Measurements from ENCODE around the gene OTOGL.

The OTOGL gene

GRCh38 chr12:80262346-80262745 lies 163.0 kb downstream of the OTOGL start:
- no peak for DNase-seq (ENCODE audit: low read depth)
- H3K4me3 ChIP-seq (ENCODE audit: low read depth, low read length) = no peak overlapping the region
- TF ChIP-seq MYC (IDR thresholded peaks at IDR 0.05; ENCODE audit: low read depth, low read length) = no peak
- no peak for TF ChIP-seq CTCF (IDR thresholded peaks at IDR 0.05; ENCODE audit: low read depth, low read length)
- TF ChIP-seq MAX (IDR thresholded peaks at IDR 0.05; ENCODE audit: low read depth, low read length) = no peak
- TF ChIP-seq POLR2A (IDR thresholded peaks at IDR 0.05; ENCODE audit: extremely low read depth, insufficient read length) = no peak

- no peak overlapping the region for H3K4me3 ChIP-seq (ENCODE audit: low read depth, low read length)
- TF ChIP-seq POLR2A (IDR thresholded peaks at IDR 0.05; ENCODE audit: extremely low read depth, insufficient read length) (no peak), MAX (IDR thresholded peaks at IDR 0.05; ENCODE audit: low read depth, low read length) (no peak), CTCF (IDR thresholded peaks at IDR 0.05; ENCODE audit: low read depth, low read length) (no peak), MYC (IDR thresholded peaks at IDR 0.05; ENCODE audit: low read depth, low read length) (no peak)
- no peak for DNase-seq (ENCODE audit: low read depth)
Measured at GRCh38 chr12:80262771-80263170, 163.4 kb downstream of the OTOGL start.

- no peak for DNase-seq (ENCODE audit: low read depth)
- TF ChIP-seq MYC (IDR thresholded peaks at IDR 0.05; ENCODE audit: low read depth, low read length) (no peak), CTCF (IDR thresholded peaks at IDR 0.05; ENCODE audit: low read depth, low read length) (no peak), MAX (IDR thresholded peaks at IDR 0.05; ENCODE audit: low read depth, low read length) (no peak), POLR2A (IDR thresholded peaks at IDR 0.05; ENCODE audit: extremely low read depth, insufficient read length) (no peak)
- H3K4me3 ChIP-seq (ENCODE audit: low read depth, low read length) = no peak overlapping the region
Measured at GRCh38 chr12:80264386-80264785, 165.0 kb downstream of the OTOGL start.

- TF ChIP-seq POLR2A (IDR thresholded peaks at IDR 0.05; ENCODE audit: extremely low read depth, insufficient read length) (no peak), MAX (IDR thresholded peaks at IDR 0.05; ENCODE audit: low read depth, low read length) (no peak), CTCF (IDR thresholded peaks at IDR 0.05; ENCODE audit: low read depth, low read length) (no peak), MYC (IDR thresholded peaks at IDR 0.05; ENCODE audit: low read depth, low read length) (no peak)
- no peak overlapping the region for H3K4me3 ChIP-seq (ENCODE audit: low read depth, low read length)
- no peak for DNase-seq (ENCODE audit: low read depth)
Measured at GRCh38 chr12:80264891-80265290, 165.6 kb downstream of the OTOGL start.

GRCh38 chr12:80268924-80269749 lies 169.8 kb downstream of the OTOGL start:
- no peak for TF ChIP-seq POLR2A (IDR thresholded peaks at IDR 0.05; ENCODE audit: extremely low read depth, insufficient read length)
- no peak for TF ChIP-seq CTCF (IDR thresholded peaks at IDR 0.05; ENCODE audit: low read depth, low read length)
- TF ChIP-seq MYC (IDR thresholded peaks at IDR 0.05; ENCODE audit: low read depth, low read length) = no peak
- TF ChIP-seq MAX (IDR thresholded peaks at IDR 0.05; ENCODE audit: low read depth, low read length) = no peak
- no peak for DNase-seq (ENCODE audit: low read depth)
- H3K4me3 ChIP-seq (ENCODE audit: low read depth, low read length) = no peak overlapping the region
